MM.1S (cell line): ENCODE data around the gene OSCP1.

Source experiments
- EZH2 ChIP-seq: fragments of 300-600 bp; sonication (generic); optimal IDR thresholded peaks from 2 replicates; pipeline ENCODE3; 2017; ENCODE audit warnings: low read depth, mild to moderate bottlenecking, antibody characterized with exemption, low read length, mixed read lengths
- EZH2phosphoT487 ChIP-seq: fragments of 300-600 bp; sonication (generic); IDR thresholded peaks from 2 replicates; pipeline ENCODE4 v1.6.1; 2018; ENCODE audit warnings: antibody characterized with exemption, low read length

- TF ChIP-seq EZH2 (no peak), EZH2phosphoT487 (no peak)
Observed at GRCh38 chr1:36448530-36449056, 1.7 kb downstream of the OSCP1 start.
